ENCODE measurements around the gene GNG14.
"Not testable (repeated sequence)": the region's sequence is repeated elsewhere in the genome, so short reads cannot be mapped to it uniquely, and the experiment has no call there.

GNG14 gene

GRCh38 chr19:12697425-12697824 is 9.6 kb downstream of the GNG14 start:
- not testable (repeated sequence) for DNase-seq

GRCh38 chr19:12698138-12698537 is 10.3 kb downstream of the GNG14 start:
- DNase-seq = no peak

- no peak for DNase-seq
Observed at GRCh38 chr19:12701596-12702282, 13.9 kb downstream of the GNG14 start.

- DNase-seq = no peak
Observed at GRCh38 chr19:12703046-12703445, 15.2 kb downstream of the GNG14 start.

- no peak for DNase-seq
Observed at GRCh38 chr19:12705169-12705568, 17.4 kb downstream of the GNG14 start.

- no peak for DNase-seq
Observed at GRCh38 chr19:12705654-12706331, 18.0 kb downstream of the GNG14 start.

GRCh38 chr19:12706332-12706718 is 18.5 kb downstream of the GNG14 start:
- DNase-seq = no peak

GRCh38 chr19:12708641-12709040 is 20.8 kb downstream of the GNG14 start:
- DNase-seq = no peak

- no peak for DNase-seq
Observed at GRCh38 chr19:12711187-12711586, 23.4 kb downstream of the GNG14 start.

- DNase-seq = not testable (repeated sequence)
Observed at GRCh38 chr19:12712077-12712476, 24.3 kb downstream of the GNG14 start.

- not testable (repeated sequence) for DNase-seq
Observed at GRCh38 chr19:12713304-12713703, 25.5 kb downstream of the GNG14 start.

GRCh38 chr19:12715102-12715501 is 27.3 kb downstream of the GNG14 start:
- DNase-seq = no peak

GRCh38 chr19:12715929-12716328 is 28.1 kb downstream of the GNG14 start:
- no peak for DNase-seq

- DNase-seq = no peak
Observed at GRCh38 chr19:12720296-12720695, 32.5 kb downstream of the GNG14 start.

GRCh38 chr19:12720851-12721655 is 33.3 kb downstream of the GNG14 start:
- DNase-seq = no peak

- DNase-seq = peak; percentile 45
Observed at GRCh38 chr19:12721656-12722565, 34.1 kb downstream of the GNG14 start.

GRCh38 chr19:12722566-12723380 is 35.0 kb downstream of the GNG14 start:
- peak; percentile 94 for DNase-seq

GRCh38 chr19:12723381-12723640 is 35.5 kb downstream of the GNG14 start:
- no peak for DNase-seq

GRCh38 chr19:12723641-12724426 is 36.0 kb downstream of the GNG14 start, which contains the start of gene TNPO2:
TNPO2 (minus strand) TSS chr19:12723932; CDS start chr19:12720977, 2,955 bp downstream.
- peak; percentile 52 for DNase-seq

- DNase-seq = not testable (repeated sequence)
Observed at GRCh38 chr19:12725612-12726011, 37.8 kb downstream of the GNG14 start.

- no peak for DNase-seq
Observed at GRCh38 chr19:12726988-12727316, 39.2 kb downstream of the GNG14 start.

Measured in NK-92 treated with Interleukin-12 subunit alpha and Interleukin-12 subunit beta, amount 100 ng/mL, for 24 hours (cell line).